HCT116 (cell line): ENCODE measurements around the gene EXD3. TPM values are rescaled to one million over a fixed set of nuclear protein-coding genes. Genes with fewer than 3 reads are reported as not detected.

Experiments used
- ATAC-seq: fragments of 200-7000 bp; cut with Tn5 transposase; 2 replicates; pipeline ENCODE4 v1.9.1; 2020; ENCODE audit warnings: mild to moderate bottlenecking, moderate library complexity
- BruUV-seq: library from RNA; stranded (reverse); fragments of 400-500 nt; replicated peaks from 2 replicates; lab custom pipeline; 2021; lab: Mats Ljungman, UMichigan
- CTCF ChIA-PET: fragments of 300-600 bp; sonication (Branson Sonifier 250); formaldehyde crosslinking; loops from one replicate; lab custom pipeline; 2021; ENCODE audit warnings: antibody characterized with exemption; lab: Charles Lee
- POLR2A ChIA-PET: fragments of 300-600, 350-600 bp; sonication (Branson Sonifier 250); formaldehyde crosslinking; loops from one replicate; lab custom pipeline; 2021; ENCODE audit warnings: antibody characterized with exemption; lab: Charles Lee
- RAD21 ChIA-PET, 2 experiments: fragments of 300-600 bp; sonication (Branson Sonifier 250); formaldehyde crosslinking; loops; one replicate each; lab custom pipeline; 2023; ENCODE audit warnings: low total read pairs in 2 of 2; ENCODE audit not compliant: uncharacterized antibody in 2 of 2, unreplicated experiment in 2 of 2, low non-redundant PET in 1 of 2; lab: Charles Lee
- DNase-seq: peaks from one replicate; pipeline ENCODE4 v3.0.0-alpha.2; 2010; ENCODE audit warnings: low read depth, low spot score
- H2AFZ ChIP-seq: fragments of 200-600 bp; shearing (Covaris generic), sonication (generic); 2 replicates; pipeline ENCODE4 v1.6.1; 2017; ENCODE audit warnings: low read depth, mixed run types, mixed read lengths, antibody characterized with exemption, low read length; ENCODE audit not compliant: poor library complexity, severe bottlenecking
- H3K27ac ChIP-seq: 2 replicates; pipeline ENCODE4 v1.5.1; 2012; ENCODE audit warnings: low read depth, low read length
- H3K27me3 ChIP-seq: fragments of 200-600 bp; sonication (generic); 2 replicates; pipeline ENCODE4 v1.6.1; 2016; ENCODE audit warnings: mixed run types, low read length, mixed read lengths; ENCODE audit not compliant: insufficient read depth
- H3K36me3 ChIP-seq, 2 experiments: fragments of 200-500 bp in 1 of 2; fragments of 200-600 bp in 1 of 2; sonication (Bioruptor generic) in 1 of 2; sonication (generic) in 1 of 2; 2 replicates each; pipeline versions ENCODE4 v1.5.1 to v1.6.1; 2014 to 2016; ENCODE audit warnings: low read length in 2 of 2, inconsistent platforms in 1 of 2, mixed read lengths in 1 of 2, mixed run types in 1 of 2; ENCODE audit not compliant: insufficient read depth in 2 of 2, control insufficient read depth in 1 of 2
- H3K4me1 ChIP-seq, 2 experiments: fragments of 200-600 bp in 1 of 2; sonication (generic) in 1 of 2; 2 replicates each; pipeline versions ENCODE4 v1.5.1 to v1.6.1; 2012 to 2017; ENCODE audit warnings: low read length in 2 of 2, inconsistent platforms in 1 of 2, mild to moderate bottlenecking in 1 of 2, mixed read lengths in 1 of 2, mixed run types in 1 of 2, moderate library complexity in 1 of 2; ENCODE audit not compliant: insufficient read depth in 2 of 2, control insufficient read depth in 1 of 2
- H3K4me2 ChIP-seq: fragments of 200-600 bp; sonication (generic); 2 replicates; pipeline ENCODE4 v1.6.1; 2017; ENCODE audit warnings: mixed run types, low read length, mixed read lengths
- H3K4me3 ChIP-seq, 2 experiments: fragments of 200-600 bp in 1 of 2; sonication (generic) in 1 of 2; replicated peaks in 1 of 2; 2 replicates each; pipeline ENCODE4 v1.5.1; 2011 to 2016; ENCODE audit warnings: low read length in 2 of 2, control low read depth in 1 of 2, low read depth in 1 of 2, mild to moderate bottlenecking in 1 of 2, mixed read lengths in 1 of 2, mixed run types in 1 of 2
- H3K79me2 ChIP-seq: fragments of 200-600 bp; sonication (generic); 2 replicates; pipeline ENCODE4 v1.6.1; 2017; ENCODE audit warnings: mild to moderate bottlenecking, mixed run types, low read length, moderate library complexity, mixed read lengths; ENCODE audit not compliant: insufficient read depth
- H3K9ac ChIP-seq: fragments of 200-600 bp; sonication (generic); 2 replicates; pipeline ENCODE4 v1.6.1; 2016; ENCODE audit warnings: low read length, mixed read lengths
- H3K9me2 ChIP-seq: fragments of 200-600 bp; sonication (generic), shearing (Covaris generic); 2 replicates; pipeline ENCODE4 v1.6.1; 2017; ENCODE audit warnings: mixed run types, mild to moderate bottlenecking, moderate library complexity; ENCODE audit not compliant: insufficient read depth
- H3K9me3 ChIP-seq, 2 experiments: fragments of 200-500 bp in 1 of 2; fragments of 200-600 bp in 1 of 2; sonication (Bioruptor generic) in 1 of 2; sonication (generic) in 1 of 2; 2 replicates each; pipeline ENCODE4 v1.6.1; 2014 to 2017; ENCODE audit warnings: low read length in 2 of 2, mixed read lengths in 2 of 2, inconsistent platforms in 1 of 2, low read depth in 1 of 2, mild to moderate bottlenecking in 1 of 2, mixed run types in 1 of 2, moderate library complexity in 1 of 2; ENCODE audit not compliant: control insufficient read depth in 1 of 2, insufficient read depth in 1 of 2
- H4K20me1 ChIP-seq: fragments of 200-600 bp; sonication (generic), shearing (Covaris generic); 2 replicates; pipeline ENCODE4 v1.6.1; 2017; ENCODE audit warnings: mixed run types, mild to moderate bottlenecking, moderate library complexity; ENCODE audit not compliant: insufficient read depth
- CBX3 ChIP-seq: IDR thresholded peaks from 2 replicates; pipeline ENCODE4 v1.6.1; 2012; ENCODE audit warnings: low read depth
- CEBPB ChIP-seq: IDR thresholded peaks from 2 replicates; pipeline ENCODE4 v1.6.1; 2012; ENCODE audit warnings: low read depth
- intact Hi-C: fragments of 100-400 bp; cut with micrococcal nuclease; formaldehyde crosslinking; loops from 2 replicates; pipeline ENCODE4 v1.10.0; 2022
- total RNA-seq: library from RNA; stranded (reverse); gene quantifications from one replicate; pipeline ENCODE4 v1.2.1, GENCODE V29; 2021; ENCODE audit not compliant: unreplicated experiment

The EXD3 gene
- total RNA-seq, 1 experiment from 2014 or later: 25.4 TPM

GRCh38 chr9:137434498-137435380, 11.8 kb upstream of the EXD3 start:
- no peak for ATAC-seq
- no peak overlapping the region for H2AFZ ChIP-seq
- H3K79me2 ChIP-seq: no peaks in the 10 kb centered on the region
- no peaks in the 10 kb centered on the region for H3K9me2 ChIP-seq
- POLR2A ChIA-PET: no interaction called here
- no TSS peak for BruUV-seq
- no peak for DNase-seq
- H3K27ac ChIP-seq: peak overlapping the region; percentile 79; the same call in 1 of the 2 replicates
- no peaks in the 10 kb centered on the region for H3K27me3 ChIP-seq
- H3K36me3 ChIP-seq: no peaks in the 10 kb centered on the region
- no peaks in the 10 kb centered on the region for H3K9me3 ChIP-seq
- intact Hi-C loops: no loop called here
- RAD21 ChIA-PET: no interaction called here
- H3K4me3 ChIP-seq: no peak overlapping the region
- peaks cover 38 to 46% of the 10 kb centered on the region in 2 experiments for H3K4me1 ChIP-seq
- H3K4me2 ChIP-seq: no peak overlapping the region
- CTCF ChIA-PET: no interaction called here
- H3K9ac ChIP-seq: no peak overlapping the region
- H4K20me1 ChIP-seq: no peaks in the 10 kb centered on the region
- no peak for TF ChIP-seq CBX3

- intact Hi-C loops: no loop called here
- Histone ChIP-seq H3K36me3 (no peaks in the 10 kb centered on the region), H3K9me2 (no peaks in the 10 kb centered on the region), H3K4me1 (peaks cover 38 to 48% of the 10 kb centered on the region in 2 experiments), H3K4me2 (no peak overlapping the region), H3K27ac (no peak overlapping the region), H3K4me3 (no peak overlapping the region), H3K9ac (no peak overlapping the region), H3K9me3 (no peaks in the 10 kb centered on the region), H3K79me2 (no peaks in the 10 kb centered on the region), H3K27me3 (no peaks in the 10 kb centered on the region), H2AFZ (no peak overlapping the region), H4K20me1 (no peaks in the 10 kb centered on the region)
- TF ChIP-seq CEBPB: no peak
- ChIA-PET RAD21 (no interaction called here), CTCF (no interaction called here), POLR2A (no interaction called here)
- DNase-seq: no peak
- no peak for ATAC-seq
- BruUV-seq: no TSS peak
Observed at GRCh38 chr9:137433916-137434431, 11.0 kb upstream of the EXD3 start.
